ENCODE measurements around the gene GFRA1.

GFRA1 gene

GRCh38 chr10:116215651-116216050, 57.4 kb downstream of the GFRA1 start:
- Histone ChIP-seq H3K9me3 (no peaks in the 10 kb centered on the region), H3K4me3 (ENCODE audit: low read depth, low read length) (no peak overlapping the region), H3K27me3 (no peaks in the 10 kb centered on the region), H3K4me1 (no peaks in the 10 kb centered on the region), H3K36me3 (no peaks in the 10 kb centered on the region)
- TF ChIP-seq CTCF (IDR thresholded peaks at IDR 0.05; ENCODE audit: low read depth, low read length), result no peak
- no peak for DNase-seq

DNA sequence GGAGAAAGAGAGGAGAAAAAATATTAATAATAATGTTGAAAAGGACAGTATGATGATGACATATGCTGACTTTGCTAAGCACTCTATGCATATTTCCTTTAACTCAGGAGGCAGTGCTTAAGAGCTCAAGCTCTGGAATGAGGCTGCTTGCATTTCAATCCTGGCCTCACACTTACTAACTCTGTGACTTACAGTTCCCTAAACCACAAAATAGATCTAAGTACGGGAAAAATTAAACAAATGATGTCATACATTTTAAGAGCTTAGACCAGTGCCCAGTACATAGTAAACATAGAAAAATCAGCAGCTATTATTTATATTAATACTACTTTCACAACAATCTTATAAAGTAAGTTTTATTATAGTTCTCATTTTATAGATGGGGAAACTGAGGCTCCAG, 61.3 kb downstream of the GFRA1 start:
- DNase-seq, result no peak
- Histone ChIP-seq H3K4me1 (no peaks in the 10 kb centered on the region), H3K27me3 (no peaks in the 10 kb centered on the region), H3K4me3 (ENCODE audit: low read depth, low read length) (no peak overlapping the region), H3K36me3 (no peaks in the 10 kb centered on the region), H3K9me3 (no peaks in the 10 kb centered on the region)
- TF ChIP-seq CTCF (IDR thresholded peaks at IDR 0.05; ENCODE audit: low read depth, low read length), result no peak

- DNase-seq, result no peak
Measured at GRCh38 chr10:116210588-116211346, 62.2 kb downstream of the GFRA1 start.

DNA sequence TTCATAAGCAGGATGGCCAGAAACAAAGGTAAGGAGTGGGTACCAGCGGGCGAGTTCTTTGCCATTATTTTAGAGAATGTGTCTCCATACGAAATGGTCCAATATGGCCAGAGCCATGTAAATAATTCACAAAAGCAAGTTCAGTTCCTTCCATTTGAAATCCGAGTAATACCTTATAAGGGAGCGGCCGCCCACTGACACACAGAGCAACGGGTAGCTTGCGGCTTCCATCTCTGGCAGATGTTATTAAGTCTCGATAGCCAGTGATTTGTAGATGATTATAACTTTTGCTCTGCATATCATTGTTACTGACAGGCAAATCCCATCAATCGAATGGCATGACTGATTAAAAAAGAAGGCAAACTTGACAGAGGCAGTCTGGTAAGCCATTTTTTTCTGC, 63.2 kb downstream of the GFRA1 start:
- H3K9me3 ChIP-seq, result no peaks in the 10 kb centered on the region
- H3K4me1 ChIP-seq, result no peaks in the 10 kb centered on the region
- no peak overlapping the region for H3K4me3 ChIP-seq (ENCODE audit: low read depth, low read length)
- TF ChIP-seq CTCF (IDR thresholded peaks at IDR 0.05; ENCODE audit: low read depth, low read length), result no peak
- H3K27me3 ChIP-seq, result no peaks in the 10 kb centered on the region
- no peak for DNase-seq
- H3K36me3 ChIP-seq, result no peaks in the 10 kb centered on the region

More at GRCh38 chr10:116210588-116211346, 62.2 kb downstream of the GFRA1 start:
- TF ChIP-seq CTCF (IDR thresholded peaks at IDR 0.05; ENCODE audit: low read depth, low read length), result no peak
- no peaks in the 10 kb centered on the region for H3K27me3 ChIP-seq
- no peaks in the 10 kb centered on the region for H3K4me1 ChIP-seq
- H3K9me3 ChIP-seq, result no peaks in the 10 kb centered on the region
- no peaks in the 10 kb centered on the region for H3K36me3 ChIP-seq
- H3K4me3 ChIP-seq (ENCODE audit: low read depth, low read length), result no peak overlapping the region

DNA sequence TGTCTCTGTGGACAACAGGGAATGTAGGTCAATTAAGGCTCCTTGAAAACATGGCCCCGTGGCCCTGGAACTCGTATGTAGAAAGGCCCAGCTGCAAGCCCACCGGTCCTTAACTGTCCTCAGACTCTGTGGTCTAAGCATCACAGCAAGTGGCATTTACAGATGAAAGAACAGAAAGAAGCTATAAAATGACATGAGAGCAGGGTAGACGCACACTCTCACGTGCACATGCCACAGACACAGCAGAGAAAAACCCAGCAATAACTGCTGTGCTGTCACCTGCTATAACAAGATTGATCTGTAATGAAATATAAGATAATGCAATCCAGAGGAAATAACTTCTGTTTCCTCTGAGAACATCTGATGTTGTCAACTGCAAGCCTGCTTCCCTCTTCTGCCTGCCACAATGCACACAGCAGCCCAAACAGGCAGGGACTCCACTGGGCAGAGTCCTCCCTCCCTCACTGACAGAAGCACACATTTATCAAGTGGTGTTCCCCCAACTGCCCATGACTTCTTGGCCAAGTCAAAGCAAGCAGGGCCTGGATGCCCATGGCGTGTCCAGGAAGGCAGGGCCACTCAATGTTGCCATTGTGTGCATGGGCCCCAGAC, 63.9 kb downstream of the GFRA1 start:
- H3K4me3 ChIP-seq (ENCODE audit: low read depth, low read length), result no peak overlapping the region
- H3K4me1 ChIP-seq, result no peaks in the 10 kb centered on the region
- no peaks in the 10 kb centered on the region for H3K27me3 ChIP-seq
- no peaks in the 10 kb centered on the region for H3K9me3 ChIP-seq
- H3K36me3 ChIP-seq, result no peaks in the 10 kb centered on the region
- TF ChIP-seq CTCF (IDR thresholded peaks at IDR 0.05; ENCODE audit: low read depth, low read length), result no peak
- DNase-seq, result no peak

GRCh38 chr10:116207690-116208089, 65.3 kb downstream of the GFRA1 start:
- Histone ChIP-seq H3K9me3 (no peaks in the 10 kb centered on the region), H3K4me1 (no peaks in the 10 kb centered on the region), H3K36me3 (no peaks in the 10 kb centered on the region), H3K4me3 (ENCODE audit: low read depth, low read length) (no peak overlapping the region), H3K27me3 (no peaks in the 10 kb centered on the region)
- DNase-seq, result no peak
- TF ChIP-seq CTCF (IDR thresholded peaks at IDR 0.05; ENCODE audit: low read depth, low read length), result no peak

Measured in BE2C (cell line).